Fibroblast of lung (primary cell): Measurements from ENCODE around the gene KIAA1143. TPM values are rescaled to one million over a fixed set of nuclear protein-coding genes. Genes with fewer than 3 reads are reported as not detected.

Experiments used
- DNase-seq, 2 donors: peaks; one replicate each; pipeline versions ENCODE4 v3.0.0 to v3.0.0-alpha.2; 2010; ENCODE audit warnings: low read depth in 2 of 2
- H2AFZ ChIP-seq: 2 replicates; pipeline ENCODE4 v1.5.1; 2012; ENCODE audit warnings: low read length, control low read depth, inconsistent platforms
- H3K27ac ChIP-seq: 2 replicates; pipeline ENCODE4 v1.5.1; 2011; ENCODE audit warnings: low read length, control low read depth; ENCODE audit not compliant: insufficient read depth
- H3K27me3 ChIP-seq: 2 replicates; pipeline ENCODE4 v1.5.1; 2011; ENCODE audit warnings: mild to moderate bottlenecking, low read length; ENCODE audit not compliant: control insufficient read depth, insufficient read depth
- H3K36me3 ChIP-seq: 2 replicates; pipeline ENCODE4 v1.5.1; 2011; ENCODE audit warnings: low read length; ENCODE audit not compliant: control insufficient read depth, insufficient read depth
- H3K4me1 ChIP-seq: 2 replicates; pipeline ENCODE4 v1.5.1; 2011; ENCODE audit warnings: low read length; ENCODE audit not compliant: control insufficient read depth, insufficient read depth; ENCODE audit errors: extremely low read depth
- H3K4me2 ChIP-seq: 2 replicates; pipeline ENCODE4 v1.5.1; 2011; ENCODE audit warnings: low read length, control low read depth; ENCODE audit not compliant: insufficient read depth; ENCODE audit errors: extremely low read depth
- H3K4me3 ChIP-seq, 4 experiments: fragments of 200-600 bp in 1 of 4; sonication (generic) in 1 of 4; replicated peaks in 1 of 4; 2 replicates each; pipeline ENCODE4 v1.5.1; 2011 to 2016; ENCODE audit warnings: low read length in 4 of 4, low read depth in 3 of 4, mild to moderate bottlenecking in 3 of 4, control low read depth in 2 of 4, inconsistent platforms in 1 of 4, mixed read lengths in 1 of 4; ENCODE audit not compliant: insufficient read depth in 1 of 4; ENCODE audit errors: control extremely low read depth in 1 of 4
- H3K79me2 ChIP-seq: 2 replicates; pipeline ENCODE4 v1.5.1; 2012; ENCODE audit warnings: mild to moderate bottlenecking, low read length, inconsistent platforms; ENCODE audit not compliant: control insufficient read depth, insufficient read depth
- H3K9ac ChIP-seq: 2 replicates; pipeline ENCODE4 v1.5.1; 2011; ENCODE audit warnings: mild to moderate bottlenecking, low read length, control low read depth; ENCODE audit not compliant: insufficient read depth
- H3K9me3 ChIP-seq: 2 replicates; pipeline ENCODE4 v1.5.1; 2012; ENCODE audit warnings: low read depth, low read length; ENCODE audit not compliant: control insufficient read depth, insufficient read depth
- H4K20me1 ChIP-seq: 2 replicates; pipeline ENCODE4 v1.5.1; 2011; ENCODE audit warnings: low read length; ENCODE audit not compliant: control insufficient read depth, insufficient read depth; ENCODE audit errors: extremely low read depth
- CTCF ChIP-seq, 2 donors: IDR thresholded peaks in 1 of 2; conservative IDR thresholded peaks in 1 of 2; 1 replicate in 1 of 2; 2 replicates in 1 of 2; pipeline ENCODE4 v1.5.1; 2011 to 2012; ENCODE audit warnings: low read length in 2 of 2, control low read depth in 1 of 2, inconsistent platforms in 1 of 2, low read depth in 1 of 2, mild to moderate bottlenecking in 1 of 2
- EZH2 ChIP-seq: IDR thresholded peaks from 2 replicates; pipeline ENCODE4 v1.5.1; 2012; ENCODE audit warnings: low read length, control low read depth, mild to moderate bottlenecking; ENCODE audit errors: missing control alignments
- polyA plus RNA-seq, 2 donors: library from polyadenylated mRNA; depleted of rRNA in 1 of 2; stranded (reverse) in 1 of 2; unstranded in 1 of 2; fragments of >200 nt; gene quantifications; 2 replicates each; pipeline ENCODE4 v1.2.1, GENCODE V29; 2011 to 2012; ENCODE audit warnings: missing spikeins in 1 of 2
- total RNA-seq: library from RNA; depleted of rRNA; stranded (reverse); fragments of >200 nt; gene quantifications from 2 replicates; pipeline ENCODE4 v1.2.1, GENCODE V29; 2014

The KIAA1143 gene
- total and polyA plus RNA-seq, 2 donors (not counting 1 experiment from before 2014, with no cell fraction given) = 18.3 to 18.9 TPM

- Histone ChIP-seq H3K9ac (no peak overlapping the region), H3K27me3 (no peaks in the 10 kb centered on the region), H3K4me1 (no peaks in the 10 kb centered on the region), H3K4me3 (no peak overlapping the region), H4K20me1 (no peaks in the 10 kb centered on the region), H3K4me2 (no peak overlapping the region), H3K9me3 (no peaks in the 10 kb centered on the region), H3K79me2 (peaks cover 17% of the 10 kb centered on the region), H3K36me3 (no peaks in the 10 kb centered on the region), H3K27ac (no peak overlapping the region), H2AFZ (no peak overlapping the region)
- TF ChIP-seq CTCF (conservative IDR thresholded peaks at IDR 0.05 in 1 of 2, IDR thresholded peaks at IDR 0.05 in 1 of 2; ENCODE audit: low read depth in 1 of 2, low read length in 2 of 2) (no peak), EZH2 (no peak)
- no peak for DNase-seq
Observed at GRCh38 chr3:44772099-44772442, 10.7 kb upstream of the KIAA1143 start.

- no peaks in the 10 kb centered on the region for H3K27me3 ChIP-seq
- no peak for TF ChIP-seq EZH2
- H3K36me3 ChIP-seq = no peaks in the 10 kb centered on the region
- no peak overlapping the region for H3K27ac ChIP-seq
- no peaks in the 10 kb centered on the region for H3K4me1 ChIP-seq
- H3K79me2 ChIP-seq = peaks cover 18% of the 10 kb centered on the region
- DNase-seq = no peak
- no peaks in the 10 kb centered on the region for H3K9me3 ChIP-seq
- H3K9ac ChIP-seq = no peak overlapping the region
- H4K20me1 ChIP-seq = no peaks in the 10 kb centered on the region
- H3K4me2 ChIP-seq = no peak overlapping the region
- H2AFZ ChIP-seq = no peak overlapping the region
- H3K4me3 ChIP-seq = no peak overlapping the region
Observed at GRCh38 chr3:44771424-44772098, 10.1 kb upstream of the KIAA1143 start.

GRCh38 chr3:44764248-44764647 is 2.8 kb upstream of the KIAA1143 start:
- no peak for DNase-seq
- no peak overlapping the region for H3K9ac ChIP-seq
- no peaks in the 10 kb centered on the region for H3K36me3 ChIP-seq
- H3K4me2 ChIP-seq = no peak overlapping the region
- no peaks in the 10 kb centered on the region for H4K20me1 ChIP-seq
- peaks cover 51% of the 10 kb centered on the region for H3K79me2 ChIP-seq
- H3K4me3 ChIP-seq = no peak overlapping the region
- peaks cover 5% of the 10 kb centered on the region for H3K4me1 ChIP-seq
- H2AFZ ChIP-seq = no peak overlapping the region
- no peak overlapping the region for H3K27ac ChIP-seq
- TF ChIP-seq CTCF (conservative IDR thresholded peaks at IDR 0.05 in 1 of 2, IDR thresholded peaks at IDR 0.05 in 1 of 2; ENCODE audit: low read depth in 1 of 2, low read length in 2 of 2) (no peak), EZH2 (no peak)
- H3K9me3 ChIP-seq = no peaks in the 10 kb centered on the region
- H3K27me3 ChIP-seq = no peaks in the 10 kb centered on the region
